Activated T-cell treated with anti-CD3 and anti-CD28 coated beads, Interleukin-2, amount 50 U/mL, for 24 hours (primary cell): ENCODE data around the gene CRYGA.
"Not testable (repeated sequence)": the region's sequence is repeated elsewhere in the genome, so short reads cannot be mapped to it uniquely, and the experiment has no call there.

Source experiments
- DNase-seq: peaks from one replicate; pipeline ENCODE4 v3.0.0-alpha.2; 2020
- H3K27ac Mint-ChIP-seq: 2 replicates; pipeline ENCODE4 v1.8.0; 2020; ENCODE audit warnings: mild to moderate bottlenecking, mixed read lengths
- H3K27me3 Mint-ChIP-seq: 2 replicates; pipeline ENCODE4 v1.8.0; 2020; ENCODE audit warnings: mixed read lengths
- H3K36me3 Mint-ChIP-seq: 2 replicates; pipeline ENCODE4 v1.8.0; 2020; ENCODE audit warnings: low read depth, mixed read lengths
- H3K4me1 Mint-ChIP-seq: 2 replicates; pipeline ENCODE4 v1.8.0; 2020; ENCODE audit warnings: low read depth, mixed read lengths
- H3K4me3 Mint-ChIP-seq: 2 replicates; pipeline ENCODE4 v1.8.0; 2020; ENCODE audit warnings: mild to moderate bottlenecking, moderate library complexity, mixed read lengths
- H3K9me3 Mint-ChIP-seq: 2 replicates; pipeline ENCODE4 v1.8.0; 2020; ENCODE audit warnings: mixed read lengths

CRYGA gene

GRCh38 chr2:208124013-208124715 is 39.2 kb downstream of the CRYGA start, which contains the start of gene CRYGD:
Gene CRYGD (minus strand): TSS chr2:208124524. CDS start chr2:208124473, 51 bp downstream.
- H3K27me3 Mint-ChIP-seq: peaks cover 40% of the 10 kb centered on the region
- not testable (repeated sequence) for H3K27ac Mint-ChIP-seq, H3K36me3 Mint-ChIP-seq, H3K9me3 Mint-ChIP-seq
- peaks cover 13% of the 10 kb centered on the region for H3K4me1 Mint-ChIP-seq
- peak within 1 kb of the TSS; percentile 46 for H3K4me3 Mint-ChIP-seq
- DNase-seq: peak; percentile 35

GRCh38 chr2:208122248-208122647 is 41.1 kb downstream of the CRYGA start:
- Mint-ChIP-seq H3K27me3 (peaks cover 36% of the 10 kb centered on the region), H3K36me3 (no peaks in the 10 kb centered on the region), H3K27ac (no peak overlapping the region), H3K4me1 (peaks cover 13% of the 10 kb centered on the region), H3K4me3 (no peak overlapping the region), H3K9me3 (no peaks in the 10 kb centered on the region)
- DNase-seq: no peak

GRCh38 chr2:208118918-208119317 is 44.5 kb downstream of the CRYGA start:
- Mint-ChIP-seq H3K4me1 (peaks cover 3% of the 10 kb centered on the region), H3K9me3 (no peaks in the 10 kb centered on the region)

GRCh38 chr2:208117390-208117789 is 46.0 kb downstream of the CRYGA start:
- not testable (repeated sequence) for H3K27ac Mint-ChIP-seq, H3K4me1 Mint-ChIP-seq, H3K27me3 Mint-ChIP-seq, H3K36me3 Mint-ChIP-seq, H3K4me3 Mint-ChIP-seq, DNase-seq, H3K9me3 Mint-ChIP-seq

More at GRCh38 chr2:208118918-208119317, 44.5 kb downstream of the CRYGA start:
- Mint-ChIP-seq H3K27ac (no peak overlapping the region), H3K36me3 (no peaks in the 10 kb centered on the region), H3K4me3 (no peak overlapping the region), H3K27me3 (peaks cover 8% of the 10 kb centered on the region)
- no peak for DNase-seq

DNA sequence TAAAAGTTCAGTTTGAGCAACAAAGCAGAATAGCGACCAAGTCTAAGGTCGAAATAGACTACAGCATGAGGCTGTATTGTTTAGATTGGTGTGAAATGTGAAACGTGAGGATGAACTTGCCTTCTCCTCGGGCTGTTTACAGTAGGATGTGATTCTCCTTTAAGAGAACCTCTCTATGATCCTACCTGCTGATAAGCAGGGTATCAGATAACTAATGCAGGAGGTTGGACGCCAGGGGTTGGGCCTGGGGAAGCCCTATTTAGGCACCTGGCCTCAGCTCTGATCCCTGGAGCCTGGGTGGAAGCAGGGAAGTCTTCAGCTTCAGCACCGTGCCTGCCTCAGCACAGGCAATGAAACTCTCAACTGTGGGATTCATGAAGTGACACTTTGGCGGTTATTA is 50.4 kb downstream of the CRYGA start:
- DNase-seq: no peak
- Mint-ChIP-seq H3K36me3 (no peaks in the 10 kb centered on the region), H3K27ac (no peak overlapping the region), H3K4me3 (no peak overlapping the region), H3K9me3 (no peaks in the 10 kb centered on the region), H3K27me3 (peaks cover 2% of the 10 kb centered on the region), H3K4me1 (no peaks in the 10 kb centered on the region)

DNA sequence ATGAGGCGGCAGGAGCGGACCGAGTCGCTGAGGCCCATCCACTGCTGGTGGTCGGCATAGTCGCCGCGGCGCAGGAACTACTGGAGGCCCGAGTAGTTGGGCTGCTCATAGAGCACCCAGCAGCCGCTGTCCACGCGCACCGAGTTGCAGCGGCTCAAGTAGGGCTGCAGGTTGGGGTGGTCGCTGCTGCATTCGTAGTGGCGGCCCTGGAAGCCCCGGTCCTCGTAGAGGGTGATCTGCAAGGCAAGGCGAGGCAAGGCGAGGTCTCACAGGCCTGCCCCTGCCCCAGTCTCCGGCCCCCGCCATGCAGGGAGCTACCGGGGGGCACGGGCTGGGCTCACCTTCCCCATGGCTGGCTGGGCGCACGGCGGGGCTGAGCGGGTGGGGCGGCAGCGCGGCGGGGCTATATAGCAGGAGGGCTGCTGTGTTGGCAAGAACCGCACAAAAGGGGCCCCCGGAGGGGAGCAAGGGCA is 51.1 kb downstream of the CRYGA start:
- not testable (repeated sequence) for H3K27me3 Mint-ChIP-seq, H3K4me1 Mint-ChIP-seq, DNase-seq, H3K27ac Mint-ChIP-seq, H3K9me3 Mint-ChIP-seq, H3K36me3 Mint-ChIP-seq, H3K4me3 Mint-ChIP-seq
